Esophagus squamous epithelium (tissue), 4 donors: ENCODE data around the gene ZNF330.

ENCODE experiments used
- POLR2A ChIP-seq, 4 donors: fragments of 450-650 bp; IDR thresholded peaks; one replicate each; pipeline ENCODE4 v1.6.1; 2017; ENCODE audit warnings: antibody characterized with exemption in 4 of 4, mild to moderate bottlenecking in 4 of 4, moderate library complexity in 3 of 4
- TF ChIP-seq, protein P1 (sequence below), 6 experiments: fragments of 450-650 bp in 4 of 6; fragments of 200-600 bp in 2 of 6; sonication (generic) in 2 of 6; IDR thresholded peaks; one replicate each; pipeline ENCODE4 v1.5.1; 2016 to 2019; ENCODE audit warnings: antibody characterized with exemption in 6 of 6, mild to moderate bottlenecking in 4 of 6, moderate library complexity in 4 of 6

DNA sequence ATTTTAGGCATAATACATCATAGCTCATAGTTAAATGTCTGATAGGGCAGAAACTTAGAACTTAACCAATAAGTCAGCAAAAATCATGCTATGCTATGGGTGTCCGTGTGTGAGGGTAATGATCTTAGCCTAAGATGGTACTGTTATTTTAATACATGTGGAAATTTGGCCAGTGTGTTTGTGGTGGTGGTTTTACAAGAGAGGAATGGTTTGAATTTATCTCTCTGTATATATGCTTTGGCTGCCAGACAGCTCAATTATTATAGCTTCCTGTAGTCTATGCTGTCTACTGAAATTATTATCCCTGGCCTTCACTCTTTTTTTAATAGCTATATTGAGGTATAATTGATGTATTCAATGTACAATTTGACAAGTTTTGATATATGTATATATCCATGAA is 21.3 kb downstream of the ZNF330 start:
- TF ChIP-seq, protein P1, sequence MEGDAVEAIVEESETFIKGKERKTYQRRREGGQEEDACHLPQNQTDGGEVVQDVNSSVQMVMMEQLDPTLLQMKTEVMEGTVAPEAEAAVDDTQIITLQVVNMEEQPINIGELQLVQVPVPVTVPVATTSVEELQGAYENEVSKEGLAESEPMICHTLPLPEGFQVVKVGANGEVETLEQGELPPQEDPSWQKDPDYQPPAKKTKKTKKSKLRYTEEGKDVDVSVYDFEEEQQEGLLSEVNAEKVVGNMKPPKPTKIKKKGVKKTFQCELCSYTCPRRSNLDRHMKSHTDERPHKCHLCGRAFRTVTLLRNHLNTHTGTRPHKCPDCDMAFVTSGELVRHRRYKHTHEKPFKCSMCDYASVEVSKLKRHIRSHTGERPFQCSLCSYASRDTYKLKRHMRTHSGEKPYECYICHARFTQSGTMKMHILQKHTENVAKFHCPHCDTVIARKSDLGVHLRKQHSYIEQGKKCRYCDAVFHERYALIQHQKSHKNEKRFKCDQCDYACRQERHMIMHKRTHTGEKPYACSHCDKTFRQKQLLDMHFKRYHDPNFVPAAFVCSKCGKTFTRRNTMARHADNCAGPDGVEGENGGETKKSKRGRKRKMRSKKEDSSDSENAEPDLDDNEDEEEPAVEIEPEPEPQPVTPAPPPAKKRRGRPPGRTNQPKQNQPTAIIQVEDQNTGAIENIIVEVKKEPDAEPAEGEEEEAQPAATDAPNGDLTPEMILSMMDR (IDR thresholded peaks at IDR 0.05) = no peak
- no peak for TF ChIP-seq POLR2A (IDR thresholded peaks at IDR 0.05)
